ENCODE measurements around the gene RBM47. TPM values are rescaled to one million over a fixed set of nuclear protein-coding genes. Genes with fewer than 3 reads are reported as not detected.

RBM47 gene
- total and polyA plus RNA-seq, 2 experiments from 2014 or later: 35.6 to 139 TPM

DNA sequence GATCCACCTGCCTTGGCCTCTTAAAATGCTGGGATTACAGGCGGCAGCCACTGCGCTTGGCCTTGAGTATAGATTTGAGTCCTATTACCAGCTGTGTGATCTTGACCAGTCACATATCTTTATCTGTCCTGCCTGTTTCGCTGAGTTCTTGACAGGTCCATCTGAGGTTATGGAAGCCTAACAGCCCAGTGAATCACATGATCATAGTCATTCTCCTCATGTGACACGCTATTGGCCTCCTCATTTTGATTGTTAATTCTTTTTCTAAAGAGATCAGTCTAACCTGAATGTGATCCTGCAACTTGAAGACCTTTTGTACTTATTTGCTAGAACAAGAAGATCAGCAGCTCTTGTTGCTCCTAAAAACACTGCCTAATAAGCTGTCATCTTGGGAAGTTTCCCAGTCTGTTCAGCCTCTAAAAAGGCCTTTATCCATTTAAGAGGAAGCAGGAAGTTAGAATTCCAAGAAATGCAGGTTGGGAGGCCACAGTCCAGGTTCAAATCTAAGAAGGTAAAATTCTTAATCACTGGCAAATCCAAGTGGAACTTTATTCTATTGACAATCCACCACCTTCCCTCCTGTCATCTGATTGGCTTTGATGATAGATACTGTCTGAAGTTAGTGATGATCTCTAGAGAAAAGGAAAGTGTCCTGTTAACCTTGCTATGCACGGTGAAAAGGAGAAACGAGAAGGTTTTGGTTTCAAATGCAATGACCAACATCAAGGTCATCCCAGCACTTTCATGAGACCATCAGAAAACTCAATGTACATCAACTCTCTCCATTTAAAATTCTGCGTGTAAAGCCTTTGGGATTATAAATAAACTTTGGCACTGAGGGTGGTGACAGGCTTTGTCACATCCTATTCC, 207.6 kb downstream of the RBM47 start (continued):
- TF ChIP-seq ZNF462 (CRISPR knock-in tag; IDR thresholded peaks at IDR 0.05): no peak
- no peak for TF ChIP-seq CREB1 (CRISPR knock-in tag; IDR thresholded peaks at IDR 0.05; ENCODE audit: low read depth)
- TF ChIP-seq, protein P1, sequence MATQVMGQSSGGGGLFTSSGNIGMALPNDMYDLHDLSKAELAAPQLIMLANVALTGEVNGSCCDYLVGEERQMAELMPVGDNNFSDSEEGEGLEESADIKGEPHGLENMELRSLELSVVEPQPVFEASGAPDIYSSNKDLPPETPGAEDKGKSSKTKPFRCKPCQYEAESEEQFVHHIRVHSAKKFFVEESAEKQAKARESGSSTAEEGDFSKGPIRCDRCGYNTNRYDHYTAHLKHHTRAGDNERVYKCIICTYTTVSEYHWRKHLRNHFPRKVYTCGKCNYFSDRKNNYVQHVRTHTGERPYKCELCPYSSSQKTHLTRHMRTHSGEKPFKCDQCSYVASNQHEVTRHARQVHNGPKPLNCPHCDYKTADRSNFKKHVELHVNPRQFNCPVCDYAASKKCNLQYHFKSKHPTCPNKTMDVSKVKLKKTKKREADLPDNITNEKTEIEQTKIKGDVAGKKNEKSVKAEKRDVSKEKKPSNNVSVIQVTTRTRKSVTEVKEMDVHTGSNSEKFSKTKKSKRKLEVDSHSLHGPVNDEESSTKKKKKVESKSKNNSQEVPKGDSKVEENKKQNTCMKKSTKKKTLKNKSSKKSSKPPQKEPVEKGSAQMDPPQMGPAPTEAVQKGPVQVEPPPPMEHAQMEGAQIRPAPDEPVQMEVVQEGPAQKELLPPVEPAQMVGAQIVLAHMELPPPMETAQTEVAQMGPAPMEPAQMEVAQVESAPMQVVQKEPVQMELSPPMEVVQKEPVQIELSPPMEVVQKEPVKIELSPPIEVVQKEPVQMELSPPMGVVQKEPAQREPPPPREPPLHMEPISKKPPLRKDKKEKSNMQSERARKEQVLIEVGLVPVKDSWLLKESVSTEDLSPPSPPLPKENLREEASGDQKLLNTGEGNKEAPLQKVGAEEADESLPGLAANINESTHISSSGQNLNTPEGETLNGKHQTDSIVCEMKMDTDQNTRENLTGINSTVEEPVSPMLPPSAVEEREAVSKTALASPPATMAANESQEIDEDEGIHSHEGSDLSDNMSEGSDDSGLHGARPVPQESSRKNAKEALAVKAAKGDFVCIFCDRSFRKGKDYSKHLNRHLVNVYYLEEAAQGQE (IDR thresholded peaks at IDR 0.05; ENCODE audit: unreplicated experiment): no peak

All from GM23338 (cell line).